WI38 (cell line): ENCODE measurements around the gene RETREG1.
"Not testable (repeated sequence)": the region's sequence is repeated elsewhere in the genome, so short reads cannot be mapped to it uniquely, and the experiment has no call there.

Experiments used
- H3K4me3 ChIP-seq: 2 replicates; pipeline ENCODE4 v1.5.1; 2011; ENCODE audit warnings: low read depth, mild to moderate bottlenecking, control low read depth, low read length
- CTCF ChIP-seq: IDR thresholded peaks from 2 replicates; pipeline ENCODE4 v1.5.1; 2012; ENCODE audit warnings: low read depth, mild to moderate bottlenecking, control low read depth, low read length

RETREG1 gene

GRCh38 chr5:16659536-16659935 is 42.7 kb upstream of the RETREG1 start:
- no peak overlapping the region for H3K4me3 ChIP-seq
- no peak for TF ChIP-seq CTCF

- H3K4me3 ChIP-seq, result no peak overlapping the region
- no peak for TF ChIP-seq CTCF
Measured at GRCh38 chr5:16656561-16657191, 39.9 kb upstream of the RETREG1 start.

GRCh38 chr5:16654647-16655334 is 38.0 kb upstream of the RETREG1 start:
- no peak overlapping the region for H3K4me3 ChIP-seq
- no peak for TF ChIP-seq CTCF

GRCh38 chr5:16648739-16649138 is 31.9 kb upstream of the RETREG1 start:
- H3K4me3 ChIP-seq, result not testable (repeated sequence)

- TF ChIP-seq CTCF, result no peak
- no peak overlapping the region for H3K4me3 ChIP-seq
Measured at GRCh38 chr5:16644301-16644889, 27.6 kb upstream of the RETREG1 start.

GRCh38 chr5:16642867-16643266 is 26.1 kb upstream of the RETREG1 start:
- no peak overlapping the region for H3K4me3 ChIP-seq
- TF ChIP-seq CTCF, result no peak

- TF ChIP-seq CTCF, result no peak
- H3K4me3 ChIP-seq, result no peak overlapping the region
Measured at GRCh38 chr5:16639206-16639605, 22.4 kb upstream of the RETREG1 start.
